Measurements from ENCODE around the gene CCDC74B.
"Not testable (repeated sequence)": the region's sequence is repeated elsewhere in the genome, so short reads cannot be mapped to it uniquely, and the experiment has no call there.

Gene CCDC74B

DNA sequence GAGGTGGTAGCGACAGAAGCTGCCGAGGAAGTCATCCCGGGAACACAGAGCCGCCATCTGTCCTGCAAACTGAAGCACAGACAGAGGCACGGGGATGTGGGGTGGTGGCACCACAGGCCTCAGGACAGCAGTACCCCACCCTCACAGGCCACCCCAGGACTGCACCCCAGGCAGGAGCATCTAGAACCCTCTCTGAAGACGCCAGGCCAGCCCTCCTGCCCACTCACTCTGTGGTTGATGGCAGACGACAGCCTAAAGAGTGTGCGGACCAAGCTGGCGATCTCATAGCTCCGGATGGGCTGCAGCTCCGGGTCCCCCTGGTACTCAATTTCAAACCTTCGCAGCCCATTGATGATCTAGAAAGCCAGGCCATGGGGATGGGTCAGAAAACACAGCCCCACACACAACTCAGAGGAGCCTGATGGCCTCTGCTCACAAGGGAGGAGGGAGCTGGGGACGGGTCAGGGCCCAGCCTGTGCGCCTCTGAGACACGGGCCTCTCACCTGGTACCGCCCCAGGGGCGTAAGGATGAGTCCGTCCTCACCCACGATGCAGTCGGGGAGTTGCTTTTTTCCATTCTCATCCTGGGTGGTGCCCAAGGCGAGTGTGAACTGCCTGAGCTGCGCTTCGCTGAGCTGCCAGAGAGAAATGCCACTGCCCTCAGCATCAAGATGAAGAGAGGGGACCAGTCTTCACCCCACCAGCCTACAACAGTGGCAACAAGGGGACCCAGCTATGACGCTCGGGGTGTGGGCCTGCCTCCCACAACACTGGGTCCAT, 8.1 kb upstream of the CCDC74B start:
- no peak for TF ChIP-seq RARB (CRISPR knock-in tag; IDR thresholded peaks at IDR 0.05)
- TF ChIP-seq SNAI2 (CRISPR knock-in tag; IDR thresholded peaks at IDR 0.05), result no peak
- no peak for TF ChIP-seq OSR1 (CRISPR knock-in tag; IDR thresholded peaks at IDR 0.05)
- no peak for TF ChIP-seq POU6F1 (CRISPR knock-in tag; IDR thresholded peaks at IDR 0.05; ENCODE audit: borderline replicate concordance, low read depth)
- TF ChIP-seq, protein P1, sequence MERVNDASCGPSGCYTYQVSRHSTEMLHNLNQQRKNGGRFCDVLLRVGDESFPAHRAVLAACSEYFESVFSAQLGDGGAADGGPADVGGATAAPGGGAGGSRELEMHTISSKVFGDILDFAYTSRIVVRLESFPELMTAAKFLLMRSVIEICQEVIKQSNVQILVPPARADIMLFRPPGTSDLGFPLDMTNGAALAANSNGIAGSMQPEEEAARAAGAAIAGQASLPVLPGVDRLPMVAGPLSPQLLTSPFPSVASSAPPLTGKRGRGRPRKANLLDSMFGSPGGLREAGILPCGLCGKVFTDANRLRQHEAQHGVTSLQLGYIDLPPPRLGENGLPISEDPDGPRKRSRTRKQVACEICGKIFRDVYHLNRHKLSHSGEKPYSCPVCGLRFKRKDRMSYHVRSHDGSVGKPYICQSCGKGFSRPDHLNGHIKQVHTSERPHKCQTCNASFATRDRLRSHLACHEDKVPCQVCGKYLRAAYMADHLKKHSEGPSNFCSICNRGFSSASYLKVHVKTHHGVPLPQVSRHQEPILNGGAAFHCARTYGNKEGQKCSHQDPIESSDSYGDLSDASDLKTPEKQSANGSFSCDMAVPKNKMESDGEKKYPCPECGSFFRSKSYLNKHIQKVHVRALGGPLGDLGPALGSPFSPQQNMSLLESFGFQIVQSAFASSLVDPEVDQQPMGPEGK (CRISPR knock-in tag; IDR thresholded peaks at IDR 0.05; ENCODE audit: borderline replicate concordance), result no peak
- TF ChIP-seq, protein P2, sequence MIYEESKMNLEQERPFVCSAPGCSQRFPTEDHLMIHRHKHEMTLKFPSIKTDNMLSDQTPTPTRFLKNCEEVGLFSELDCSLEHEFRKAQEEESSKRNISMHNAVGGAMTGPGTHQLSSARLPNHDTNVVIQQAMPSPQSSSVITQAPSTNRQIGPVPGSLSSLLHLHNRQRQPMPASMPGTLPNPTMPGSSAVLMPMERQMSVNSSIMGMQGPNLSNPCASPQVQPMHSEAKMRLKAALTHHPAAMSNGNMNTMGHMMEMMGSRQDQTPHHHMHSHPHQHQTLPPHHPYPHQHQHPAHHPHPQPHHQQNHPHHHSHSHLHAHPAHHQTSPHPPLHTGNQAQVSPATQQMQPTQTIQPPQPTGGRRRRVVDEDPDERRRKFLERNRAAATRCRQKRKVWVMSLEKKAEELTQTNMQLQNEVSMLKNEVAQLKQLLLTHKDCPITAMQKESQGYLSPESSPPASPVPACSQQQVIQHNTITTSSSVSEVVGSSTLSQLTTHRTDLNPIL (CRISPR knock-in tag; IDR thresholded peaks at IDR 0.05; ENCODE audit: low read depth), result no peak
- no peak for TF ChIP-seq ZNF565 (CRISPR knock-in tag; conservative IDR thresholded peaks at IDR 0.05; ENCODE audit: low read depth)
- TF ChIP-seq PPARA (CRISPR knock-in tag; IDR thresholded peaks at IDR 0.05; ENCODE audit: borderline replicate concordance), result no peak
- TF ChIP-seq GLIS3 (CRISPR knock-in tag; IDR thresholded peaks at IDR 0.05), result no peak
- no peak for TF ChIP-seq ZC3H10 (CRISPR knock-in tag; IDR thresholded peaks at IDR 0.05)
- no peak for TF ChIP-seq TOX (CRISPR knock-in tag; IDR thresholded peaks at IDR 0.05; ENCODE audit: borderline replicate concordance)
- no peak for ATAC-seq

DNA sequence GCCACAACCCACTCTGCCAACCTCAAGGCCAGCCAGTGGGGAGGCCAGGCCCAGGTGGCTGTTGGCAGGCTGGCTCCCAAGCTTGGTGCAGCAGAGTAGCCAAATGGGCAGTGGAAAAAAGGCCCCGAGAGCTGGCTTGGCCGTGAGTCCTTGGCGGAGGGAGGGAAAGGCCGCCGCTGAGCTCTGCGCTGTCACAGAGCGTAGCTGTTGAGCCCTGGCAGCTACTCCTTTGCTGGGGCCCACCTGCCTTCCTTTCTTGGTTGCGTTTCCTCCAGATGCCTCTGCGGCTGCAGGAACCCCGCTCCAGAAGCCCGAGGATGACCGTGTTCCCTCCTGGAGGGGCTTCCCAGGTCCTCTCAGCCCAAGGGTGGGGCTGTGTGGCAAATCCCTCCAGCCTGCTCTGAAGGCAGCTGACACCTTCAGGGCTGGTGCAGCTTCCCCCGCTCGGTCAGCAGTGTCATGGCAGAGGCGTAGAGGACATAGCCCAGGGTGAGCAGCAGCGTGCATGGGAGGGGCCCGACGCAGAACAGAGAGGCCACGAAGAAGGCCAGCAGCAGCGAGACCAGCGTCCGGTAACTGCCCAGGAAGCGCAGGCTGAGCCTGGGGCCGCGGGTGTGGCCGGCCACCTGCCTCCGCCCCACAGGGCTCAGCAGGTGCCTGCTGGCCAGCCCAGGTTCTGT, 7.4 kb upstream of the CCDC74B start:
- not testable (repeated sequence) for ATAC-seq

DNA sequence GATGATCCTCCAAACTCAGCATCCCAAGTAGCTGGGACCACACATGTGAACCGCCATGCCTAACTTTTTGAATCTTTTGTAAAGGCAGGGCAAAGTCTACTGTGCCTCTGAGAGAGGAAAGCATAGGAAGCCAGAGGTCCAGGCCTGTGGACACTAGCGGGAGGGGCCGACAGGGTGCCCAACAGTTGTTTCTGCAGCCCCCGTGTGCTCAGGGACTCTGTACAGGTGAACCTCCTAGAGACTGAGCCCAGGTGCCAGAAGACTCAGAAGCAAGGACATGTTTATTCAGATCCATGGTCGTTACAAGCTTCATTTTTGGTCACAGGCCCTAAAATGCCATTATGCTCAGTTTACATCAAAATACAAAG, 6.2 kb upstream of the CCDC74B start:
- ATAC-seq, result not testable (repeated sequence)

DNA sequence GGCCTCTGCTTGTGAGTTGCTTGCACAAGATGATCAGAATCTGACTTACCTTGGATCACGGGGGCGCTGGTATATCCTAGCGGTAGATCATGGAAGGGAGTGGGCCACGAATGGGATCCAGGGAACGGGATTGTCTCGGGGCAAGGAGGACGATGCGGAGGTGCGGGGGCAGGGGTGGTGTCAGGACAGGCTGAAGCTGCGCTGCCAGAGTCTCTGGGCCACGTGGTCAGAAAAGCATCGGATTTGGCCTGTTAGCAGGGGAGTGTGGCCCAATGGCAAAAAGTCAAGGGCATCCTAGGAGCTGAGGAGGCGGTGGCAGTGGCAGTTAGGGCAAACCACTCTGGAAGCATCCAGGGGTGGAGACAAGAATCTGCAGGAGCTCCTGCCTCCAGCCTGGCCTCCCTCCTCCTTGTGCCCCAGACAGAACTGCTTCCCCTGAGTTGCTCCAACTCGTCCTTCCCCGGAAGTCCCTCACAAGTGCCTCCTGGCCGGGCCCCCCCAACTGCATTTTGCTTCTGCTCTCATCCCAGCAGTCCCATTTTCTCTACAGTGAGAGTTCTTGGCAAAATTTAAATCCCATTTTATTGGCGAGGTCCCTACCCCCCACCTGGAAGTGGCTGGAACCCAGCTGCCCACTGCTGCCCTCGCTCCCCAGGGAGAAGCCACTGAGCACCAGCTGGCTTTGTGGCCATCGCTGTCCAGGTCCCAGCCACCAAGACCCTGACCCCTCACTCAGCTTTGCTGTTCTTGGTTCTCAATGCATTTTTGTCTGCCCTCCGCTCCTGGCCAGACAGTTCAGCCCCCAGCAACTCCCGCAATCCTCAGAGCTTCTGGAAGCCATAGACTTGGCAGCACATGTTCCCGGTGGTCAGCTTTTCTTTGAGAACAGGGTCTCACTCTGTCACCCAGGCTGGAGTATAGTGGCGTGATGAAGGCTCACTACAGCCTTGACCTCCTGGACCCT, 5.6 kb upstream of the CCDC74B start:
- ATAC-seq, result no peak
- TF ChIP-seq, protein P3, sequence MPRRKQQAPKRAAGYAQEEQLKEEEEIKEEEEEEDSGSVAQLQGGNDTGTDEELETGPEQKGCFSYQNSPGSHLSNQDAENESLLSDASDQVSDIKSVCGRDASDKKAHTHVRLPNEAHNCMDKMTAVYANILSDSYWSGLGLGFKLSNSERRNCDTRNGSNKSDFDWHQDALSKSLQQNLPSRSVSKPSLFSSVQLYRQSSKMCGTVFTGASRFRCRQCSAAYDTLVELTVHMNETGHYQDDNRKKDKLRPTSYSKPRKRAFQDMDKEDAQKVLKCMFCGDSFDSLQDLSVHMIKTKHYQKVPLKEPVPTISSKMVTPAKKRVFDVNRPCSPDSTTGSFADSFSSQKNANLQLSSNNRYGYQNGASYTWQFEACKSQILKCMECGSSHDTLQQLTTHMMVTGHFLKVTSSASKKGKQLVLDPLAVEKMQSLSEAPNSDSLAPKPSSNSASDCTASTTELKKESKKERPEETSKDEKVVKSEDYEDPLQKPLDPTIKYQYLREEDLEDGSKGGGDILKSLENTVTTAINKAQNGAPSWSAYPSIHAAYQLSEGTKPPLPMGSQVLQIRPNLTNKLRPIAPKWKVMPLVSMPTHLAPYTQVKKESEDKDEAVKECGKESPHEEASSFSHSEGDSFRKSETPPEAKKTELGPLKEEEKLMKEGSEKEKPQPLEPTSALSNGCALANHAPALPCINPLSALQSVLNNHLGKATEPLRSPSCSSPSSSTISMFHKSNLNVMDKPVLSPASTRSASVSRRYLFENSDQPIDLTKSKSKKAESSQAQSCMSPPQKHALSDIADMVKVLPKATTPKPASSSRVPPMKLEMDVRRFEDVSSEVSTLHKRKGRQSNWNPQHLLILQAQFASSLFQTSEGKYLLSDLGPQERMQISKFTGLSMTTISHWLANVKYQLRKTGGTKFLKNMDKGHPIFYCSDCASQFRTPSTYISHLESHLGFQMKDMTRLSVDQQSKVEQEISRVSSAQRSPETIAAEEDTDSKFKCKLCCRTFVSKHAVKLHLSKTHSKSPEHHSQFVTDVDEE (CRISPR knock-in tag; IDR thresholded peaks at IDR 0.05), result no peak
- no peak for TF ChIP-seq ZFP3 (CRISPR knock-in tag; IDR thresholded peaks at IDR 0.05)
- TF ChIP-seq ISL1 (CRISPR knock-in tag; IDR thresholded peaks at IDR 0.05), result no peak
- no peak for TF ChIP-seq POU6F1 (CRISPR knock-in tag; IDR thresholded peaks at IDR 0.05; ENCODE audit: borderline replicate concordance, low read depth)
- TF ChIP-seq, protein P1 (CRISPR knock-in tag; IDR thresholded peaks at IDR 0.05; ENCODE audit: borderline replicate concordance), result no peak
- TF ChIP-seq SNAI2 (CRISPR knock-in tag; IDR thresholded peaks at IDR 0.05), result no peak
- no peak for TF ChIP-seq ARNTL (CRISPR knock-in tag; IDR thresholded peaks at IDR 0.05; ENCODE audit: borderline replicate concordance, low read depth)
- TF ChIP-seq GLIS3 (CRISPR knock-in tag; IDR thresholded peaks at IDR 0.05), result no peak
- TF ChIP-seq TCF4 (CRISPR knock-in tag; IDR thresholded peaks at IDR 0.05; ENCODE audit: borderline replicate concordance), result no peak
- no peak for TF ChIP-seq PPARA (CRISPR knock-in tag; IDR thresholded peaks at IDR 0.05; ENCODE audit: borderline replicate concordance)

- not testable (repeated sequence) for ATAC-seq
These were observed 3.6 kb upstream of the CCDC74B start for GRCh38 chr2:130148515-130148914.

DNA sequence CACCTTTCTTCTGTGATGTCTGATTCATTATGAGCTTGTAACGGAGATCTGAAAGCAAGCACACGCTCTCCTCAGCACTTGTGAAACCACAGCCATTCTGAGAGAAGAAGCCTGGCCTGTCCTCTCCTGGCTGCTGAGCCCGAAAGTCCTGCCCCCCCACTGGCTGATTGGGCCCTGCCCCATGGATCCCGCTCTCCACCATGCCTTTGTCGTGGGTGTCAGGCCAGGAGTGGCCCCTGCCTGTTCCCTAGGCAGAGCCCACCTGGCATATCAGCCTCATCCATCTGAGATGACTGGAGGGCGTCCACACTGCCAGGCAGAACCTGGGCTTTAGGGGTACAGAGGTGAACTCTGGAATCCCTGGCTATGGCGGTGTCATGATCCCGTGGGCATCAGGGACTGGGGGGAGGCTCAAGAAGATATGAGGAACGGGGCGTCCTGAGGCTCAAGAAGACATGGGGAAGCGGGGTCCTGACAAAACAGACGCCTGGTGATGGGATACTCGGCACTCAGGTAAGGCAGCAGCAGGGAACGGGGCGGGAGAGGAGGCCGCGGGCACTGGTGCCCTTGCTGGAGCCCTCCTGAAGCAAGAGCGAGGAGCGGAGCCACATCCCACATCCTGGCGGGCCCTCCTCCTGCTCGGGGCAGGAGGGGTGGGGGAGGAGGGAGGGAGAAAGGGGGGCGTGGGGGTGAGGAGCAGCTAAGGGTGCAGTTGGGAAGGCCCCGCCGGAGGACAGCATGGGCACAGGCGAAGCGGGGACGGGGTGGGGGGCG, 1.5 kb downstream of the CCDC74B start:
- ATAC-seq, result not testable (repeated sequence)

Measured in SK-N-SH treated with all-trans-retinoic acid at 6 μM for 48 hours (cell line).